Measurements from ENCODE around the gene EPB41L3.

Gene EPB41L3

DNA sequence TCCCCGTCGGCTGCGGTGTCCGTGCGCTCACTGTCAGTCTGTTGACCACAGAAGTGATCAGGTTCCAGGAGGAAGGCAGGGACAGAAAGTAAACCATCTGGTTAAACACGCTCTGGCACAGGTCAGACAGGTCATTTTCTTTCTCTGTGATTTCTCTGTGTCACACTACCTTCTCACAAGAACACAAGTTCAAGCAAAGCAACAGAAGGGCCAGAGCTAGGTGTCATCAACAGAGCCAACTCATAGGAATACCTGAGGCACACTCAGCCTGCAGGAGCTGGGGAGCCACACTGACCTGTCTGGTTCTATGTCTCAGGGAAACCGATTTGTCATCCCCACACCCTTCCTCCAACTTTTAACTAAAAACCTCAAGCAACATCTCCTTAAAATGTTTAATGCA, 133.2 kb downstream of the EPB41L3 start:
- no peak overlapping the region for H3K27ac ChIP-seq (ENCODE audit: extremely low read depth, low read depth, low read length)
- H3K4me1 ChIP-seq (ENCODE audit: control insufficient read depth, insufficient read depth, low read length) = no peaks in the 10 kb centered on the region
- CTCF ChIA-PET = no interaction called here
- POLR2A ChIA-PET = no interaction called here
- no peaks in the 10 kb centered on the region for H3K9me3 ChIP-seq (ENCODE audit: control insufficient read depth, insufficient read depth, low read depth, low read length)
- peaks cover 5 to 24% of the 10 kb centered on the region in 2 experiments for H3K36me3 ChIP-seq (ENCODE audit: control insufficient read depth in 2 of 2, insufficient read depth in 1 of 2, low read length in 2 of 2)
- TF ChIP-seq ZNF175 (tag by site-specific recombination; IDR thresholded peaks at IDR 0.05) (no peak), RBAK (tag by site-specific recombination; IDR thresholded peaks at IDR 0.05) (no peak), HOXD13 (CRISPR knock-in tag; IDR thresholded peaks at IDR 0.05; ENCODE audit: borderline replicate concordance) (no peak), ZBTB7A (tag by site-specific recombination; IDR thresholded peaks at IDR 0.05; ENCODE audit: low read depth) (no peak), REPIN1 (tag by site-specific recombination; IDR thresholded peaks at IDR 0.05; ENCODE audit: low read depth) (no peak), ZNF785 (tag by site-specific recombination; IDR thresholded peaks at IDR 0.05) (no peak), ZNF10 (tag by site-specific recombination; IDR thresholded peaks at IDR 0.05) (no peak), ZNF629 (tag by site-specific recombination; IDR thresholded peaks at IDR 0.05) (no peak), GLI4 (tag by site-specific recombination; IDR thresholded peaks at IDR 0.05) (no peak)
- TF ChIP-seq, protein P1, sequence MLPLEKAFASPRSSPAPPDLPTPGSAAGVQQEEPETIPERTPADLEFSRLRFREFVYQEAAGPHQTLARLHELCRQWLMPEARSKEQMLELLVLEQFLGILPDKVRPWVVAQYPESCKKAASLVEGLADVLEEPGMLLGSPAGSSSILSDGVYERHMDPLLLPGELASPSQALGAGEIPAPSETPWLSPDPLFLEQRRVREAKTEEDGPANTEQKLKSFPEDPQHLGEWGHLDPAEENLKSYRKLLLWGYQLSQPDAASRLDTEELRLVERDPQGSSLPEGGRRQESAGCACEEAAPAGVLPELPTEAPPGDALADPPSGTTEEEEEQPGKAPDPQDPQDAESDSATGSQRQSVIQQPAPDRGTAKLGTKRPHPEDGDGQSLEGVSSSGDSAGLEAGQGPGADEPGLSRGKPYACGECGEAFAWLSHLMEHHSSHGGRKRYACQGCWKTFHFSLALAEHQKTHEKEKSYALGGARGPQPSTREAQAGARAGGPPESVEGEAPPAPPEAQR (tag by site-specific recombination; IDR thresholded peaks at IDR 0.05) = no peak
- TF ChIP-seq, protein P2, sequence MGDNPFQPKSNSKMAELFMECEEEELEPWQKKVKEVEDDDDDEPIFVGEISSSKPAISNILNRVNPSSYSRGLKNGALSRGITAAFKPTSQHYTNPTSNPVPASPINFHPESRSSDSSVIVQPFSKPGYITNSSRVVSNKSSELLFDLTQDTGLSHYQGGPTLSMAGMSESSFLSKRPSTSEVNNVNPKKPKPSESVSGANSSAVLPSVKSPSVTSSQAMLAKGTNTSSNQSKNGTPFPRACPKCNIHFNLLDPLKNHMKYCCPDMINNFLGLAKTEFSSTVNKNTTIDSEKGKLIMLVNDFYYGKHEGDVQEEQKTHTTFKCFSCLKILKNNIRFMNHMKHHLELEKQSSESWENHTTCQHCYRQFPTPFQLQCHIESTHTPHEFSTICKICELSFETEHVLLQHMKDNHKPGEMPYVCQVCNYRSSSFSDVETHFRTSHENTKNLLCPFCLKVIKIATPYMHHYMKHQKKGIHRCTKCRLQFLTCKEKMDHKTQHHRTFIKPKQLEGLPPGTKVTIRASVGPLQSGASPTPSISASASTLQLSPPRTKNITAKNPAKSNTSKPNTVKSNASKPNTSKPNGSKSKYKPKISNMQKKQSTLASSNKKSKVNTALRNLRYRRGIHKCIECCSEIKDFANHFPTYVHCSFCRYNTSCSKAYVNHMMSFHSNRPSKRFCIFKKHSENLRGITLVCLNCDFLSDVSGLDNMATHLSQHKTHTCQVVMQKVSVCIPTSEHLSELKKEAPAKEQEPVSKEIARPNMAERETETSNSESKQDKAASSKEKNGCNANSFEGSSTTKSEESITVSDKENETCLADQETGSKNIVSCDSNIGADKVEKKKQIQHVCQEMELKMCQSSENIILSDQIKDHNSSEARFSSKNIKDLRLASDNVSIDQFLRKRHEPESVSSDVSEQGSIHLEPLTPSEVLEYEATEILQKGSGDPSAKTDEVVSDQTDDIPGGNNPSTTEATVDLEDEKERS (tag by site-specific recombination; IDR thresholded peaks at IDR 0.05) = no peak
- TF ChIP-seq, protein P3, sequence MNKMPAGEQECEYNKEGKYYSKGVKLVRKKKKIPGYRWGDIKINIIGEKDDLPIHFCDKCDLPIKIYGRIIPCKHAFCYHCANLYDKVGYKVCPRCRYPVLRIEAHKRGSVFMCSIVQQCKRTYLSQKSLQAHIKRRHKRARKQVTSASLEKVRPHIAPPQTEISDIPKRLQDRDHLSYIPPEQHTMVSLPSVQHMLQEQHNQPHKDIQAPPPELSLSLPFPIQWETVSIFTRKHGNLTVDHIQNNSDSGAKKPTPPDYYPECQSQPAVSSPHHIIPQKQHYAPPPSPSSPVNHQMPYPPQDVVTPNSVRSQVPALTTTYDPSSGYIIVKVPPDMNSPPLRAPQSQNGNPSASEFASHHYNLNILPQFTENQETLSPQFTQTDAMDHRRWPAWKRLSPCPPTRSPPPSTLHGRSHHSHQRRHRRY (tag by site-specific recombination; IDR thresholded peaks at IDR 0.05) = no peak
- TF ChIP-seq, protein P4, sequence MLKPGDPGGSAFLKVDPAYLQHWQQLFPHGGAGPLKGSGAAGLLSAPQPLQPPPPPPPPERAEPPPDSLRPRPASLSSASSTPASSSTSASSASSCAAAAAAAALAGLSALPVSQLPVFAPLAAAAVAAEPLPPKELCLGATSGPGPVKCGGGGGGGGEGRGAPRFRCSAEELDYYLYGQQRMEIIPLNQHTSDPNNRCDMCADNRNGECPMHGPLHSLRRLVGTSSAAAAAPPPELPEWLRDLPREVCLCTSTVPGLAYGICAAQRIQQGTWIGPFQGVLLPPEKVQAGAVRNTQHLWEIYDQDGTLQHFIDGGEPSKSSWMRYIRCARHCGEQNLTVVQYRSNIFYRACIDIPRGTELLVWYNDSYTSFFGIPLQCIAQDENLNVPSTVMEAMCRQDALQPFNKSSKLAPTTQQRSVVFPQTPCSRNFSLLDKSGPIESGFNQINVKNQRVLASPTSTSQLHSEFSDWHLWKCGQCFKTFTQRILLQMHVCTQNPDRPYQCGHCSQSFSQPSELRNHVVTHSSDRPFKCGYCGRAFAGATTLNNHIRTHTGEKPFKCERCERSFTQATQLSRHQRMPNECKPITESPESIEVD (tag by site-specific recombination; IDR thresholded peaks at IDR 0.05) = no peak
- TF ChIP-seq, protein P5, sequence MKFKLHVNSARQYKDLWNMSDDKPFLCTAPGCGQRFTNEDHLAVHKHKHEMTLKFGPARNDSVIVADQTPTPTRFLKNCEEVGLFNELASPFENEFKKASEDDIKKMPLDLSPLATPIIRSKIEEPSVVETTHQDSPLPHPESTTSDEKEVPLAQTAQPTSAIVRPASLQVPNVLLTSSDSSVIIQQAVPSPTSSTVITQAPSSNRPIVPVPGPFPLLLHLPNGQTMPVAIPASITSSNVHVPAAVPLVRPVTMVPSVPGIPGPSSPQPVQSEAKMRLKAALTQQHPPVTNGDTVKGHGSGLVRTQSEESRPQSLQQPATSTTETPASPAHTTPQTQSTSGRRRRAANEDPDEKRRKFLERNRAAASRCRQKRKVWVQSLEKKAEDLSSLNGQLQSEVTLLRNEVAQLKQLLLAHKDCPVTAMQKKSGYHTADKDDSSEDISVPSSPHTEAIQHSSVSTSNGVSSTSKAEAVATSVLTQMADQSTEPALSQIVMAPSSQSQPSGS (tag by site-specific recombination; IDR thresholded peaks at IDR 0.05; ENCODE audit: low read depth) = no peak
- no peak overlapping the region for H3K4me3 ChIP-seq (ENCODE audit: low read depth, low read length)

DNA sequence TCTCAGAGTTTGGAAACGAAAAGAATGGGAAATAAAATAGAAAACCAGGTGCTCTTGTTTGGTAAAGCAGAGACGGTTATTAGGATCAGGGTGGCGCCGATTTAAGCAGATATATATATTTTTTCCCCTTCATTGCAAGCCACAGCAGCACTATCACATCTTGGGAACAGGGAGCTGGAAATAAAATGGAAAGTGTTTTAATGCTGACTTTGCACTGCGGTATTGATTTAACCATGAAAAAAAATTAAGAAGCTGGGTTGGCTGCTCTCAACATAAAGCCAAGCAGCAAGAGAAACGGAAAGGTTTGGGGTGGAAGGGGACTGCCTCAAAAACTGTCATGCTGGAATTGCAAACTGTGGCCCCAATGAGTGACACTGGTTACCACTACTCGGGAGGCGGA, 145.5 kb downstream of the EPB41L3 start:
- Histone ChIP-seq H3K9me3 (ENCODE audit: control insufficient read depth, insufficient read depth, low read depth, low read length) (no peaks in the 10 kb centered on the region), H3K36me3 (ENCODE audit: control insufficient read depth in 2 of 2, insufficient read depth in 1 of 2, low read length in 2 of 2) (peaks cover 20 to 64% of the 10 kb centered on the region in 2 experiments), H3K27ac (ENCODE audit: extremely low read depth, low read depth, low read length) (no peak overlapping the region), H3K4me3 (ENCODE audit: low read depth, low read length) (no peak overlapping the region), H3K4me1 (ENCODE audit: control insufficient read depth, insufficient read depth, low read length) (no peaks in the 10 kb centered on the region)
- POLR2A ChIA-PET = no interaction called here
- TF ChIP-seq, protein P6, sequence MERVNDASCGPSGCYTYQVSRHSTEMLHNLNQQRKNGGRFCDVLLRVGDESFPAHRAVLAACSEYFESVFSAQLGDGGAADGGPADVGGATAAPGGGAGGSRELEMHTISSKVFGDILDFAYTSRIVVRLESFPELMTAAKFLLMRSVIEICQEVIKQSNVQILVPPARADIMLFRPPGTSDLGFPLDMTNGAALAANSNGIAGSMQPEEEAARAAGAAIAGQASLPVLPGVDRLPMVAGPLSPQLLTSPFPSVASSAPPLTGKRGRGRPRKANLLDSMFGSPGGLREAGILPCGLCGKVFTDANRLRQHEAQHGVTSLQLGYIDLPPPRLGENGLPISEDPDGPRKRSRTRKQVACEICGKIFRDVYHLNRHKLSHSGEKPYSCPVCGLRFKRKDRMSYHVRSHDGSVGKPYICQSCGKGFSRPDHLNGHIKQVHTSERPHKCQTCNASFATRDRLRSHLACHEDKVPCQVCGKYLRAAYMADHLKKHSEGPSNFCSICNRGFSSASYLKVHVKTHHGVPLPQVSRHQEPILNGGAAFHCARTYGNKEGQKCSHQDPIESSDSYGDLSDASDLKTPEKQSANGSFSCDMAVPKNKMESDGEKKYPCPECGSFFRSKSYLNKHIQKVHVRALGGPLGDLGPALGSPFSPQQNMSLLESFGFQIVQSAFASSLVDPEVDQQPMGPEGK (tag by site-specific recombination; IDR thresholded peaks at IDR 0.05) = no peak
- CTCF ChIA-PET = no interaction called here
